ENCODE measurements around the gene GMFB. TPM values are rescaled to one million over a fixed set of nuclear protein-coding genes. Genes with fewer than 3 reads are reported as not detected.
"Not testable (repeated sequence)": the region's sequence is repeated elsewhere in the genome, so short reads cannot be mapped to it uniquely, and the experiment has no call there.

GMFB gene
- total RNA-seq, 2 donors from 2014 or later = 22.9 to 47.1 TPM

GRCh38 chr14:54465654-54466053 lies 23.1 kb downstream of the GMFB start:
- DNase-seq (ENCODE audit: low spot score) (no peak), ATAC-seq (ENCODE audit: insufficient number of reproducible peaks, low FRiP score, low read depth) (no peak)
- Histone ChIP-seq H3K9me3 (peaks cover 4% of the 10 kb centered on the region), H3K27ac (peak overlapping the region in 1 of 2 donors; percentile 32), H3K4me1 (ENCODE audit: control insufficient read depth in 1 of 2, low read depth in 2 of 2) (peaks cover 0 to 20% of the 10 kb centered on the region in 2 donors), H3K4me3 (no peak overlapping the region), H3K27me3 (replicated peaks; ENCODE audit: insufficient read depth) (no peaks in the 10 kb centered on the region), H3K36me3 (no peaks in the 10 kb centered on the region)
- no peak for TF ChIP-seq CTCF (IDR thresholded peaks at IDR 0.05)

GRCh38 chr14:54462048-54462447 lies 26.7 kb downstream of the GMFB start:
- Histone ChIP-seq H3K27me3 (replicated peaks; ENCODE audit: insufficient read depth) (no peaks in the 10 kb centered on the region), H3K9me3 (no peaks in the 10 kb centered on the region), H3K27ac (no peak overlapping the region), H3K4me3 (no peak overlapping the region), H3K36me3 (no peaks in the 10 kb centered on the region), H3K4me1 (ENCODE audit: control insufficient read depth in 1 of 2, low read depth in 2 of 2) (peaks cover 0 to 10% of the 10 kb centered on the region in 2 donors)
- TF ChIP-seq CTCF (IDR thresholded peaks at IDR 0.05) = no peak
- DNase-seq (ENCODE audit: low spot score) = no peak
- ATAC-seq (ENCODE audit: insufficient number of reproducible peaks, low FRiP score, low read depth) = no peak

- H3K27ac ChIP-seq = no peak overlapping the region
- no peaks in the 10 kb centered on the region for H3K9me3 ChIP-seq
- no peaks in the 10 kb centered on the region for H3K36me3 ChIP-seq
- no peak overlapping the region for H3K4me3 ChIP-seq
- no peak for ATAC-seq (ENCODE audit: insufficient number of reproducible peaks, low FRiP score, low read depth)
- H3K27me3 ChIP-seq (replicated peaks; ENCODE audit: insufficient read depth) = no peaks in the 10 kb centered on the region
- no peak for DNase-seq (ENCODE audit: low spot score)
- H3K4me1 ChIP-seq (ENCODE audit: control insufficient read depth in 1 of 2, low read depth in 2 of 2) = no peaks in the 10 kb centered on the region
- no peak for TF ChIP-seq CTCF (IDR thresholded peaks at IDR 0.05)
Observed at GRCh38 chr14:54459106-54459505, 29.7 kb downstream of the GMFB start.

- not testable (repeated sequence) for H3K27me3 ChIP-seq (replicated peaks; ENCODE audit: insufficient read depth); H3K36me3 ChIP-seq; H3K9me3 ChIP-seq; H3K4me1 ChIP-seq (ENCODE audit: control insufficient read depth in 1 of 2, low read depth in 2 of 2); H3K27ac ChIP-seq; DNase-seq (ENCODE audit: low spot score); ATAC-seq (ENCODE audit: insufficient number of reproducible peaks, low FRiP score, low read depth); H3K4me3 ChIP-seq
Observed at GRCh38 chr14:54458536-54458935, 30.2 kb downstream of the GMFB start.

DNA sequence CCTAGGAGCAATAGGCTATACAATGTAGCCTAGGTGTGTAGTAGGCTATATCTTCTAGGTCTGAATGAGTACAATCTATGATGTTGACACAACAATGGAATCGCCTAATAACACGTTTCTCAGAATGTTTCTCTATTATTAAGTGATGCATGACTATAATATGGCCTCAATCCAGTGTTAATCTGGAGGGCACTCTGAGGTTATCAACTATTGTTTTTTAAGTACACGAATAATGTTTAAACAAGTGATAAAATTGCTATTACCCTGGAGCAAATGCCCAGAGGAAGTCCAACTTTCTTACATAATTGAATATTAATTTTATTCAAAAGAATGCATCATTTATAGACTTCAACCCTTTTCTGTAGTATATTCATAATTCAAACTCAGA lies 31.2 kb downstream of the GMFB start:
- Histone ChIP-seq H3K27ac (no peak overlapping the region), H3K4me3 (no peak overlapping the region), H3K9me3 (no peaks in the 10 kb centered on the region), H3K4me1 (ENCODE audit: control insufficient read depth in 1 of 2, low read depth in 2 of 2) (no peaks in the 10 kb centered on the region), H3K27me3 (replicated peaks; ENCODE audit: insufficient read depth) (no peaks in the 10 kb centered on the region), H3K36me3 (no peaks in the 10 kb centered on the region)
- TF ChIP-seq CTCF (IDR thresholded peaks at IDR 0.05) = no peak
- no peak for DNase-seq (ENCODE audit: low spot score)
- no peak for ATAC-seq (ENCODE audit: insufficient number of reproducible peaks, low FRiP score, low read depth)

- not testable (repeated sequence) for H3K9me3 ChIP-seq; H3K27me3 ChIP-seq (replicated peaks; ENCODE audit: insufficient read depth); DNase-seq (ENCODE audit: low spot score); H3K27ac ChIP-seq; H3K4me3 ChIP-seq; ATAC-seq (ENCODE audit: insufficient number of reproducible peaks, low FRiP score, low read depth); H3K36me3 ChIP-seq; H3K4me1 ChIP-seq (ENCODE audit: control insufficient read depth in 1 of 2, low read depth in 2 of 2)
Observed at GRCh38 chr14:54456820-54457608, 31.8 kb downstream of the GMFB start.

All from thoracic aorta (tissue), 2 donors.